ENCODE data around the gene MACROD2. TPM values are rescaled to one million over a fixed set of nuclear protein-coding genes. Genes with fewer than 3 reads are reported as not detected.

MACROD2 gene
- polyA plus RNA-seq, 1 donor (not counting 4 experiments of a cell fraction or from before 2014, with no cell fraction given): 0.71 TPM

DNA sequence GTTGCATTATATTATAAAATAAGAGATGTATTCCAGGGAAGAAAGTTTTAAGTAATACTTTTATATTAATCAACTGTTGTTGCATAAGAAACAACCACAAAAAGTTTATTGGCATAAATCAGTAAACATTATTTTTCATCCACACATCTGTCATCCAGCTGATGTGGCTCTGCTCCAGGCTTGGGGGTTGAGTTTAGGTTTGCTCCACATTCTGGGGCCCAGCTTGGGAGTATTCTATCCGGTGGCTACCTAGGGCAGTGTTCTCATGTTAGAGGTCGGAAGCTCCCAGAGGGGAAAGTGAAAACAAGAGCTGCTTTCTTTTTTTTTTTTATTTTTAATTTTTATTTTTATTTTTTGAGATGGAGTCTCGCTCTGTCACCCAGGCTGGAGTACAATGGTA is 1070.5 kb downstream of the MACROD2 start:
- no peaks in the 10 kb centered on the region for H3K27me3 ChIP-seq (ENCODE audit: control insufficient read depth, extremely low read depth, insufficient read depth, low read length)
- H3K79me2 ChIP-seq (ENCODE audit: control insufficient read depth, insufficient read depth, low read length): no peaks in the 10 kb centered on the region
- no peak overlapping the region for H3K4me3 ChIP-seq (ENCODE audit: control insufficient read depth in 2 of 3, extremely low read depth in 1 of 3, insufficient read depth in 2 of 3, low read depth in 1 of 3, low read length in 3 of 3)
- no peak overlapping the region for H3K27ac ChIP-seq (ENCODE audit: control insufficient read depth, insufficient read depth, low read length)
- TF ChIP-seq, protein P1, sequence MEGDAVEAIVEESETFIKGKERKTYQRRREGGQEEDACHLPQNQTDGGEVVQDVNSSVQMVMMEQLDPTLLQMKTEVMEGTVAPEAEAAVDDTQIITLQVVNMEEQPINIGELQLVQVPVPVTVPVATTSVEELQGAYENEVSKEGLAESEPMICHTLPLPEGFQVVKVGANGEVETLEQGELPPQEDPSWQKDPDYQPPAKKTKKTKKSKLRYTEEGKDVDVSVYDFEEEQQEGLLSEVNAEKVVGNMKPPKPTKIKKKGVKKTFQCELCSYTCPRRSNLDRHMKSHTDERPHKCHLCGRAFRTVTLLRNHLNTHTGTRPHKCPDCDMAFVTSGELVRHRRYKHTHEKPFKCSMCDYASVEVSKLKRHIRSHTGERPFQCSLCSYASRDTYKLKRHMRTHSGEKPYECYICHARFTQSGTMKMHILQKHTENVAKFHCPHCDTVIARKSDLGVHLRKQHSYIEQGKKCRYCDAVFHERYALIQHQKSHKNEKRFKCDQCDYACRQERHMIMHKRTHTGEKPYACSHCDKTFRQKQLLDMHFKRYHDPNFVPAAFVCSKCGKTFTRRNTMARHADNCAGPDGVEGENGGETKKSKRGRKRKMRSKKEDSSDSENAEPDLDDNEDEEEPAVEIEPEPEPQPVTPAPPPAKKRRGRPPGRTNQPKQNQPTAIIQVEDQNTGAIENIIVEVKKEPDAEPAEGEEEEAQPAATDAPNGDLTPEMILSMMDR (optimal IDR thresholded peaks at IDR 0.05 in 1 of 3, IDR thresholded peaks at IDR 0.05 in 1 of 3, conservative IDR thresholded peaks at IDR 0.05 in 1 of 3; ENCODE audit: extremely low read depth in 1 of 3, insufficient read depth in 2 of 3, low read length in 3 of 3): no peak
- no peak for TF ChIP-seq EZH2 (IDR thresholded peaks at IDR 0.05; ENCODE audit: low read length)
- H4K20me1 ChIP-seq (ENCODE audit: control insufficient read depth, extremely low read depth, insufficient read depth, low read length): no peaks in the 10 kb centered on the region
- no peak for FAIRE-seq
- no peaks in the 10 kb centered on the region for H3K9me1 ChIP-seq (ENCODE audit: control insufficient read depth, extremely low read depth, insufficient read depth, low read length)
- no peak overlapping the region for H3K4me2 ChIP-seq (ENCODE audit: control insufficient read depth, extremely low read depth, insufficient read depth, low read depth, low read length)
- no peak overlapping the region for H2AFZ ChIP-seq (ENCODE audit: control insufficient read depth, low read length)
- H3K4me1 ChIP-seq (ENCODE audit: control insufficient read depth, extremely low read depth, insufficient read depth, low read length): no peaks in the 10 kb centered on the region
- H3K36me3 ChIP-seq (ENCODE audit: control insufficient read depth in 2 of 2, extremely low read depth in 1 of 2, insufficient read depth in 2 of 2, low read length in 2 of 2): no peaks in the 10 kb centered on the region
- no peaks in the 10 kb centered on the region for H3K9me3 ChIP-seq (ENCODE audit: control insufficient read depth, low read depth, low read length)
- dilution Hi-C loops (cut with MboI; ENCODE audit: extremely low pct_ligation_motif_present, low sequenced_read_pairs): no loop called here
- no peak overlapping the region for H3K9ac ChIP-seq (ENCODE audit: control insufficient read depth, extremely low read depth, insufficient read depth, low read length)
- DNase-seq (ENCODE audit: low read depth, low spot score): no peak

DNA sequence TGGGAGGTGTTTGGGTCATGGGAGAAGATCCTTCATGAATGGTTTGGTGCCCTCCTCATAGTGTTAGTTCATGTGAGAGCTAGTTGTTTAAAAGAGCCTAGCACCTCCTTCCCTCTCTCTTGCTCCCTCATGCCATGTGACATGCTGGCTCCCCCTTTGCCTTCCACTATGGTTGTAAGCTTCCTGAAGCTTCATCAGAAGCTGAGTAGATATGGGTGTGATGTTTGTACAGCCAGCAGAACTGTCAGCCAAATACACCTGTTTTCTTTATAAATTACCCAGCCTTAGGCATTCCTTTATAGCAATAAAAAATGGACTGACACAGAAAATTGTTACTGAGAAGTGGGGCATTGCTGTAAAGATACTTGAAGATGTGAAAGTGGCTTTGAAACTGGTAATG is 1073.2 kb downstream of the MACROD2 start:
- H4K20me1 ChIP-seq (ENCODE audit: control insufficient read depth, extremely low read depth, insufficient read depth, low read length): no peaks in the 10 kb centered on the region
- no peaks in the 10 kb centered on the region for H3K9me3 ChIP-seq (ENCODE audit: control insufficient read depth, low read depth, low read length)

More for the DNA sequence above, 1073.2 kb downstream of the MACROD2 start:
- H3K4me1 ChIP-seq (ENCODE audit: control insufficient read depth, extremely low read depth, insufficient read depth, low read length): no peaks in the 10 kb centered on the region
- H2AFZ ChIP-seq (ENCODE audit: control insufficient read depth, low read length): no peak overlapping the region
- no peaks in the 10 kb centered on the region for H3K36me3 ChIP-seq (ENCODE audit: control insufficient read depth in 2 of 2, extremely low read depth in 1 of 2, insufficient read depth in 2 of 2, low read length in 2 of 2)
- FAIRE-seq (peak; percentile 9), DNase-seq (ENCODE audit: low read depth, low spot score) (no peak)
- no peak overlapping the region for H3K27ac ChIP-seq (ENCODE audit: control insufficient read depth, insufficient read depth, low read length)
- no peaks in the 10 kb centered on the region for H3K9me1 ChIP-seq (ENCODE audit: control insufficient read depth, extremely low read depth, insufficient read depth, low read length)
- TF ChIP-seq, protein P1 (optimal IDR thresholded peaks at IDR 0.05 in 1 of 3, IDR thresholded peaks at IDR 0.05 in 1 of 3, conservative IDR thresholded peaks at IDR 0.05 in 1 of 3; ENCODE audit: extremely low read depth in 1 of 3, insufficient read depth in 2 of 3, low read length in 3 of 3): no peak
- no peak for TF ChIP-seq EZH2 (IDR thresholded peaks at IDR 0.05; ENCODE audit: low read length)
- no peaks in the 10 kb centered on the region for H3K27me3 ChIP-seq (ENCODE audit: control insufficient read depth, extremely low read depth, insufficient read depth, low read length)
- no peak overlapping the region for H3K9ac ChIP-seq (ENCODE audit: control insufficient read depth, extremely low read depth, insufficient read depth, low read length)
- no peak overlapping the region for H3K4me2 ChIP-seq (ENCODE audit: control insufficient read depth, extremely low read depth, insufficient read depth, low read depth, low read length)
- H3K4me3 ChIP-seq (ENCODE audit: control insufficient read depth in 2 of 3, extremely low read depth in 1 of 3, insufficient read depth in 2 of 3, low read depth in 1 of 3, low read length in 3 of 3): no peak overlapping the region
- dilution Hi-C loops (cut with MboI; ENCODE audit: extremely low pct_ligation_motif_present, low sequenced_read_pairs): no loop called here
- H3K79me2 ChIP-seq (ENCODE audit: control insufficient read depth, insufficient read depth, low read length): no peaks in the 10 kb centered on the region
